Measurements from ENCODE around the gene RLN3.

RLN3 gene

GRCh38 chr19:13993590-13994300 lies 34.2 kb upstream of the RLN3 start:
- in situ Hi-C loops (cut with MboI; ENCODE audit: low sequenced_read_pairs, unreplicated experiment), result no loop called here
- DNase-seq (ENCODE audit: low spot score), result no peak
- no peak for TF ChIP-seq CTCF (IDR thresholded peaks at IDR 0.05; ENCODE audit: borderline replicate concordance, control extremely low read depth, extremely low read depth, insufficient read depth, missing control alignments)

- in situ Hi-C loops (cut with MboI; ENCODE audit: low sequenced_read_pairs, unreplicated experiment), result no loop called here
- DNase-seq (ENCODE audit: low spot score), result no peak
- TF ChIP-seq CTCF (IDR thresholded peaks at IDR 0.05; ENCODE audit: borderline replicate concordance, control extremely low read depth, extremely low read depth, insufficient read depth, missing control alignments), result no peak
Measured at GRCh38 chr19:13995017-13995728, 32.8 kb upstream of the RLN3 start.

- no peak for TF ChIP-seq CTCF (IDR thresholded peaks at IDR 0.05; ENCODE audit: borderline replicate concordance, control extremely low read depth, extremely low read depth, insufficient read depth, missing control alignments)
- in situ Hi-C loops (cut with MboI; ENCODE audit: low sequenced_read_pairs, unreplicated experiment), result no loop called here
- peak; percentile 20 for DNase-seq (ENCODE audit: low spot score)
Measured at GRCh38 chr19:13995878-13996765, 31.8 kb upstream of the RLN3 start.

DNA sequence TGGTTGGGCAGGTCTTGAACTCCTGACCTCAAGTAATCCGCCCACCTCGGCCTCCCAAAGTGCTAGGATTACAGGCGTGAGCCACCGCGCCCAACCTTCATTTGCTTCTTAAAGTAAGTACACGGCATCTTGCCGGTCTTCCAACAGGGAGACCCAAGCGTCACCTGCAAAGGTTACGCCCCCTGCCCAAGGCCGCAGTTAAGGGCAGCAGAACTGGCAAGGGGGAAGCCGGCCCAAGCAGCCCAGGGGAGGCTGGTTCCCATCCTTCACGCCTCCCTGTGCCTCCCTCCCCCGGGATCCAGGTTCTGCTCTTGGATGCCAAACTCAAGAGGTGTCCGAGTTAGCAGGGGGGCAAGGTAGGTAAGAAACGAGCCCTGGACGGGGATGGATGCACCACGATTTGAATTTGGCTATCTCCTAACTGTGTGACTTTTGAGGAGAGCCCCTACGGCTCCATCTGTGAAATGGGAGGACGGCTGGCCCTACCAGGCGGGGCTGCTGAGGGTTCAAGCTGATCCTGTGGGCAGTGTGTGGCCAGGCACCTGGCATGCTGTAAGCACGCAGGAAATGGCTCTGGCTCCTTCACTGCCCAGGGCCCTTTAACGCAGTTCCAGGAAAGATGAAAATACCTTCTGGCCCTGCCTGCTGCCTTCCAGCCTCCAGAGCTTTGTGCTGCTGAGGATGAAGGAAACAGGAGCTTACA lies 30.9 kb upstream of the RLN3 start:
- no peak for TF ChIP-seq CTCF (IDR thresholded peaks at IDR 0.05; ENCODE audit: borderline replicate concordance, control extremely low read depth, extremely low read depth, insufficient read depth, missing control alignments)
- in situ Hi-C loops (cut with MboI; ENCODE audit: low sequenced_read_pairs, unreplicated experiment), result no loop called here
- peak; percentile 9 for DNase-seq (ENCODE audit: low spot score)

GRCh38 chr19:13997631-13997962 lies 30.4 kb upstream of the RLN3 start:
- in situ Hi-C loops (cut with MboI; ENCODE audit: low sequenced_read_pairs, unreplicated experiment), result no loop called here
- no peak for TF ChIP-seq CTCF (IDR thresholded peaks at IDR 0.05; ENCODE audit: borderline replicate concordance, control extremely low read depth, extremely low read depth, insufficient read depth, missing control alignments)
- DNase-seq (ENCODE audit: low spot score), result peak; percentile 7

- TF ChIP-seq CTCF (IDR thresholded peaks at IDR 0.05; ENCODE audit: borderline replicate concordance, control extremely low read depth, extremely low read depth, insufficient read depth, missing control alignments), result no peak
- no peak for DNase-seq (ENCODE audit: low spot score)
- in situ Hi-C loops (cut with MboI; ENCODE audit: low sequenced_read_pairs, unreplicated experiment), result no loop called here
Measured at GRCh38 chr19:13998426-13998825, 29.5 kb upstream of the RLN3 start.

Measured in GM13976 (cell line).